ENCODE data around the gene DOK5.

Gene DOK5

DNA sequence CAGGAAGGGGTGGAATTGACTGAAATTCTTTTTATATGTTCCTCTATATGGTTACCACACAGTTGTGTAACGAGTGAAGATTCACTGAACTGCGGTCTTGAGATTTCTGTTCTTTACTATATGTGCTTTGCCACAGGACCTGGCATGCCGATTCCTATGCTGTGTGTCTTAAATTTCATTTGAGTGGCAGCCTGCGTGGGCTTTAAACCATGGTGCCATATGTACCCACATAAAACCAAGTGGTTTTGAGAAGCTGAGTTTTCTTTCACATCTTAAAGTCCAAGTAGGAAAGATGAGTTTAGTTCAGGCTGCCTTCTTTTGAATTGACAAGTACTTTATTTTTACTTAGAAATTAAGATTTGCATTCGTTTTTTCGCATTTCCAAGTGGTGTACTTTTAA, 101.1 kb downstream of the DOK5 start:
- Histone ChIP-seq H3K9ac (ENCODE audit: low read depth, low read length, poor library complexity, severe bottlenecking) (no peak overlapping the region), H3K9me2 (replicated peaks; ENCODE audit: low read depth, low read length) (no peaks in the 10 kb centered on the region), H3K9me3 (ENCODE audit: insufficient read depth, low read depth, low read length) (no peaks in the 10 kb centered on the region), H4K20me1 (ENCODE audit: insufficient read depth, low read length, poor library complexity, severe bottlenecking) (no peaks in the 10 kb centered on the region), H3K36me3 (ENCODE audit: insufficient read depth, low read length) (no peaks in the 10 kb centered on the region), H2AFZ (ENCODE audit: low read length) (no peak overlapping the region), H3F3A (ENCODE audit: low read depth) (no peaks in the 10 kb centered on the region), H3K27me3 (ENCODE audit: insufficient read depth, low read length, poor library complexity, severe bottlenecking) (no peaks in the 10 kb centered on the region), H3K4me2 (ENCODE audit: low read depth, low read length, poor library complexity, severe bottlenecking) (no peak overlapping the region), H3K79me2 (ENCODE audit: insufficient read depth, low read length) (no peaks in the 10 kb centered on the region), H3K4me3 (ENCODE audit: low read length, poor library complexity, severe bottlenecking) (no peak overlapping the region), H3K4me1 (ENCODE audit: insufficient read depth, low read length, poor library complexity, severe bottlenecking) (no peaks in the 10 kb centered on the region)
- TF ChIP-seq EZH2phosphoT487 (IDR thresholded peaks at IDR 0.05; ENCODE audit: borderline replicate concordance): no peak
- TF ChIP-seq, protein P1, sequence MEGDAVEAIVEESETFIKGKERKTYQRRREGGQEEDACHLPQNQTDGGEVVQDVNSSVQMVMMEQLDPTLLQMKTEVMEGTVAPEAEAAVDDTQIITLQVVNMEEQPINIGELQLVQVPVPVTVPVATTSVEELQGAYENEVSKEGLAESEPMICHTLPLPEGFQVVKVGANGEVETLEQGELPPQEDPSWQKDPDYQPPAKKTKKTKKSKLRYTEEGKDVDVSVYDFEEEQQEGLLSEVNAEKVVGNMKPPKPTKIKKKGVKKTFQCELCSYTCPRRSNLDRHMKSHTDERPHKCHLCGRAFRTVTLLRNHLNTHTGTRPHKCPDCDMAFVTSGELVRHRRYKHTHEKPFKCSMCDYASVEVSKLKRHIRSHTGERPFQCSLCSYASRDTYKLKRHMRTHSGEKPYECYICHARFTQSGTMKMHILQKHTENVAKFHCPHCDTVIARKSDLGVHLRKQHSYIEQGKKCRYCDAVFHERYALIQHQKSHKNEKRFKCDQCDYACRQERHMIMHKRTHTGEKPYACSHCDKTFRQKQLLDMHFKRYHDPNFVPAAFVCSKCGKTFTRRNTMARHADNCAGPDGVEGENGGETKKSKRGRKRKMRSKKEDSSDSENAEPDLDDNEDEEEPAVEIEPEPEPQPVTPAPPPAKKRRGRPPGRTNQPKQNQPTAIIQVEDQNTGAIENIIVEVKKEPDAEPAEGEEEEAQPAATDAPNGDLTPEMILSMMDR (conservative IDR thresholded peaks at IDR 0.05; ENCODE audit: low read length): no peak

GRCh38 chr20:54577637-54578036, 102.2 kb downstream of the DOK5 start:
- Histone ChIP-seq H3K27me3 (ENCODE audit: insufficient read depth, low read length, poor library complexity, severe bottlenecking) (no peaks in the 10 kb centered on the region), H4K20me1 (ENCODE audit: insufficient read depth, low read length, poor library complexity, severe bottlenecking) (no peaks in the 10 kb centered on the region), H2AFZ (ENCODE audit: low read length) (no peak overlapping the region), H3K4me1 (ENCODE audit: insufficient read depth, low read length, poor library complexity, severe bottlenecking) (no peaks in the 10 kb centered on the region), H3K36me3 (ENCODE audit: insufficient read depth, low read length) (no peaks in the 10 kb centered on the region), H3K9me2 (replicated peaks; ENCODE audit: low read depth, low read length) (no peaks in the 10 kb centered on the region), H3K4me3 (ENCODE audit: low read length, poor library complexity, severe bottlenecking) (no peak overlapping the region), H3K79me2 (ENCODE audit: insufficient read depth, low read length) (no peaks in the 10 kb centered on the region), H3K9ac (ENCODE audit: low read depth, low read length, poor library complexity, severe bottlenecking) (no peak overlapping the region), H3K9me3 (ENCODE audit: insufficient read depth, low read depth, low read length) (no peaks in the 10 kb centered on the region), H3K4me2 (ENCODE audit: low read depth, low read length, poor library complexity, severe bottlenecking) (no peak overlapping the region), H3F3A (ENCODE audit: low read depth) (no peaks in the 10 kb centered on the region)
- no peak for TF ChIP-seq EZH2phosphoT487 (IDR thresholded peaks at IDR 0.05; ENCODE audit: borderline replicate concordance)
- TF ChIP-seq, protein P1 (conservative IDR thresholded peaks at IDR 0.05; ENCODE audit: low read length): no peak

GRCh38 chr20:54585217-54585616, 109.8 kb downstream of the DOK5 start:
- no peaks in the 10 kb centered on the region for H3K79me2 ChIP-seq (ENCODE audit: insufficient read depth, low read length)
- H3K36me3 ChIP-seq (ENCODE audit: insufficient read depth, low read length): no peaks in the 10 kb centered on the region
- H3K9me2 ChIP-seq (replicated peaks; ENCODE audit: low read depth, low read length): no peaks in the 10 kb centered on the region
- H3K27me3 ChIP-seq (ENCODE audit: insufficient read depth, low read length, poor library complexity, severe bottlenecking): no peaks in the 10 kb centered on the region
- no peaks in the 10 kb centered on the region for H3K9me3 ChIP-seq (ENCODE audit: insufficient read depth, low read depth, low read length)
- H2AFZ ChIP-seq (ENCODE audit: low read length): no peak overlapping the region
- no peak overlapping the region for H3K4me3 ChIP-seq (ENCODE audit: low read length, poor library complexity, severe bottlenecking)
- no peak overlapping the region for H3K4me2 ChIP-seq (ENCODE audit: low read depth, low read length, poor library complexity, severe bottlenecking)
- no peaks in the 10 kb centered on the region for H3K4me1 ChIP-seq (ENCODE audit: insufficient read depth, low read length, poor library complexity, severe bottlenecking)
- H3F3A ChIP-seq (ENCODE audit: low read depth): no peaks in the 10 kb centered on the region
- H4K20me1 ChIP-seq (ENCODE audit: insufficient read depth, low read length, poor library complexity, severe bottlenecking): no peaks in the 10 kb centered on the region
- H3K9ac ChIP-seq (ENCODE audit: low read depth, low read length, poor library complexity, severe bottlenecking): no peak overlapping the region
- TF ChIP-seq, protein P1 (conservative IDR thresholded peaks at IDR 0.05; ENCODE audit: low read length): no peak
- TF ChIP-seq EZH2phosphoT487 (IDR thresholded peaks at IDR 0.05; ENCODE audit: borderline replicate concordance): no peak

Data from Loucy (cell line).